Measurements from ENCODE around the gene LTBR. TPM values are rescaled to one million over a fixed set of nuclear protein-coding genes. Genes with fewer than 3 reads are reported as not detected.
A peak's percentile ranks its signal among the peaks of the same experiment; 100 is the strongest.

Gene LTBR
- total RNA-seq, 1 donor = 121 TPM

- H3K27ac ChIP-seq (ENCODE audit: low read depth, low read length) = no peak overlapping the region
- no peaks in the 10 kb centered on the region for H4K20me1 ChIP-seq (ENCODE audit: insufficient read depth, low read length)
- H3K79me2 ChIP-seq (ENCODE audit: insufficient read depth, low read length) = no peaks in the 10 kb centered on the region
- TF ChIP-seq CTCF (IDR thresholded peaks at IDR 0.05; ENCODE audit: extremely low read depth, low read depth, low read length) = no peak
- H3K9me3 ChIP-seq (ENCODE audit: low read depth, low read length) = no peaks in the 10 kb centered on the region
- H3K27me3 ChIP-seq (ENCODE audit: insufficient read depth, low read length) = no peaks in the 10 kb centered on the region
- no peak overlapping the region for H2AFZ ChIP-seq (ENCODE audit: low read length)
- H3K4me3 ChIP-seq (ENCODE audit: insufficient read depth, low read length) = no peak overlapping the region
- peaks cover 21% of the 10 kb centered on the region for H3K4me1 ChIP-seq (ENCODE audit: insufficient read depth, low read length)
- DNase-seq (ENCODE audit: insufficient read length, low spot score, missing footprints) = no peak
- H3K36me3 ChIP-seq (ENCODE audit: insufficient read depth, low read length) = no peaks in the 10 kb centered on the region
- no peak overlapping the region for H3K4me2 ChIP-seq (ENCODE audit: insufficient read depth, low read length)
Measured at GRCh38 chr12:6428326-6428725, 44.4 kb downstream of the LTBR start.

DNA sequence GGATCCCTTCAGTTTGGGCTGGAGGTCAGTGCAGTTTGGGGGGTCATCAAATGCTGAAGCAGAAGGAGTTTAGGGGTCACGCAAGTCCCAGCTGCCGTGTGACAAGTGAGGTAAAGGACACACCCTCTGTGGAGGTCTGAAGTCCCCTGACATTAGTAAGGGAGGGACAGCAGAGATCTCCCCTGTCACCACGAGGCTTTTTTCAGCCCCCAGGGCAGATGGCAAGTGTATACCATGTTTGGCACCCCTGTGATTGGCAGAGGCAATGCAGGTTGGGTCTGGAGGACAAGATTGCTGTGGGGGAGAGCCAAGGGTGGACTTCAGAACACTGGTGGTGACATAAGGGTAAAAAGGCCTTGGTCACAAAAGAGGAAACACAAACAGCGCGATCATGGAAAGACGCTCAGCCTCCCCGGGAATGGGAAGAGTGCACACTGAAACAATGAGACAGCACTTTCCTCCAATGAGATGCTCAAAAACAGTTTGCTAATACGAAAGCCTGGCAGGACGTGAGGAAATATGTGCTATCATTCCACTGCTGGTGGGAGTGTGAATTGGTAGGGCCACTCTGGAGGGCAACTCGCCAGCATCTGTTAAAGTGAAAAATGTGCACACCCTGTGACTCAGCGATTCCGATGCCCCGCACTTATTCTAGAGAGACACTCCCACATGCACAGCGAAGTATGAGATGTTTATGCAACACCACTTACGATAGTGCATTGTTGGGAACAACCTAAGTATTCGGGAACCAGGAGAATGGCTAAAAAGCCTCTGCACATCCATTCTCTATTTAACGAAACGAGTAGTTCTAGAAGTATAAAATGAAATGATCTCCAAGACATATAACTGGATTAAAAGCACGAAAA, 46.4 kb downstream of the LTBR start:
- Histone ChIP-seq H3K4me2 (ENCODE audit: insufficient read depth, low read length) (peak overlapping the region; percentile 82), H3K79me2 (ENCODE audit: insufficient read depth, low read length) (no peaks in the 10 kb centered on the region), H3K27ac (ENCODE audit: low read depth, low read length) (peak overlapping the region; percentile 91), H3K36me3 (ENCODE audit: insufficient read depth, low read length) (no peaks in the 10 kb centered on the region), H2AFZ (ENCODE audit: low read length) (peak overlapping the region; percentile 88), H3K4me1 (ENCODE audit: insufficient read depth, low read length) (peaks cover 19% of the 10 kb centered on the region), H3K9me3 (ENCODE audit: low read depth, low read length) (no peaks in the 10 kb centered on the region), H3K27me3 (ENCODE audit: insufficient read depth, low read length) (no peaks in the 10 kb centered on the region), H3K4me3 (ENCODE audit: insufficient read depth, low read length) (peak overlapping the region; percentile 55), H4K20me1 (ENCODE audit: insufficient read depth, low read length) (no peaks in the 10 kb centered on the region)
- DNase-seq (ENCODE audit: insufficient read length, low spot score, missing footprints) = peak; percentile 90
- no peak for TF ChIP-seq CTCF (IDR thresholded peaks at IDR 0.05; ENCODE audit: extremely low read depth, low read depth, low read length)

- H3K9me3 ChIP-seq (ENCODE audit: low read depth, low read length) = no peaks in the 10 kb centered on the region
- H4K20me1 ChIP-seq (ENCODE audit: insufficient read depth, low read length) = no peaks in the 10 kb centered on the region
- no peak for TF ChIP-seq CTCF (IDR thresholded peaks at IDR 0.05; ENCODE audit: extremely low read depth, low read depth, low read length)
- no peak overlapping the region for H3K4me2 ChIP-seq (ENCODE audit: insufficient read depth, low read length)
- H3K27ac ChIP-seq (ENCODE audit: low read depth, low read length) = no peak overlapping the region
- no peaks in the 10 kb centered on the region for H3K79me2 ChIP-seq (ENCODE audit: insufficient read depth, low read length)
- no peak overlapping the region for H2AFZ ChIP-seq (ENCODE audit: low read length)
- no peaks in the 10 kb centered on the region for H3K36me3 ChIP-seq (ENCODE audit: insufficient read depth, low read length)
- no peak for DNase-seq (ENCODE audit: insufficient read length, low spot score, missing footprints)
- H3K27me3 ChIP-seq (ENCODE audit: insufficient read depth, low read length) = no peaks in the 10 kb centered on the region
- no peak overlapping the region for H3K4me3 ChIP-seq (ENCODE audit: insufficient read depth, low read length)
- H3K4me1 ChIP-seq (ENCODE audit: insufficient read depth, low read length) = peaks cover 19% of the 10 kb centered on the region
Measured at GRCh38 chr12:6432991-6433390, 49.0 kb downstream of the LTBR start.
